HG03066 (cell line): Measurements from ENCODE around the gene SUSD5.

Experiments used
- ATAC-seq: cut with Tn5 transposase; IDR thresholded peaks from one replicate; pipeline ENCODE4 v1.9.1; 2021; ENCODE audit warnings: low read depth; ENCODE audit not compliant: unreplicated experiment

The SUSD5 gene

DNA sequence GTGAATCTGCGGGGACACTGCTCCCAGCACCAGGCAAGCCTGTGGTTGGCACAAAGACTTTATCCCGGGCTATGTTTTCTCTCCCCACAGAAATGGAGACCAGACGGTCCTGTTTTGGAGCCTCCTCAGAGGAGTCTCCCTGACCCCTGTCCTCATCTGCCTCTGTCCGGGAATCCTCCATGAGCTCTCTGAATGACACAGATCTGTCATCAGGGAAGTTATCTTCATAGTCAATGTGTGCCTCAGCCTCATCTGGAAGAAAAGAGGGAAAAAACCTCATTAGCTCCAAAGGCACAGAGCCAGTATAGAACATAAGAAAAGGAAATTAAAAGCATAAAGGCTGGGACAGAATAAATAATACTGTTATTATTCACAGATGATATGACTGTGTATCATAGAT, 64.8 kb downstream of the SUSD5 start:
- ATAC-seq, result no peak

DNA sequence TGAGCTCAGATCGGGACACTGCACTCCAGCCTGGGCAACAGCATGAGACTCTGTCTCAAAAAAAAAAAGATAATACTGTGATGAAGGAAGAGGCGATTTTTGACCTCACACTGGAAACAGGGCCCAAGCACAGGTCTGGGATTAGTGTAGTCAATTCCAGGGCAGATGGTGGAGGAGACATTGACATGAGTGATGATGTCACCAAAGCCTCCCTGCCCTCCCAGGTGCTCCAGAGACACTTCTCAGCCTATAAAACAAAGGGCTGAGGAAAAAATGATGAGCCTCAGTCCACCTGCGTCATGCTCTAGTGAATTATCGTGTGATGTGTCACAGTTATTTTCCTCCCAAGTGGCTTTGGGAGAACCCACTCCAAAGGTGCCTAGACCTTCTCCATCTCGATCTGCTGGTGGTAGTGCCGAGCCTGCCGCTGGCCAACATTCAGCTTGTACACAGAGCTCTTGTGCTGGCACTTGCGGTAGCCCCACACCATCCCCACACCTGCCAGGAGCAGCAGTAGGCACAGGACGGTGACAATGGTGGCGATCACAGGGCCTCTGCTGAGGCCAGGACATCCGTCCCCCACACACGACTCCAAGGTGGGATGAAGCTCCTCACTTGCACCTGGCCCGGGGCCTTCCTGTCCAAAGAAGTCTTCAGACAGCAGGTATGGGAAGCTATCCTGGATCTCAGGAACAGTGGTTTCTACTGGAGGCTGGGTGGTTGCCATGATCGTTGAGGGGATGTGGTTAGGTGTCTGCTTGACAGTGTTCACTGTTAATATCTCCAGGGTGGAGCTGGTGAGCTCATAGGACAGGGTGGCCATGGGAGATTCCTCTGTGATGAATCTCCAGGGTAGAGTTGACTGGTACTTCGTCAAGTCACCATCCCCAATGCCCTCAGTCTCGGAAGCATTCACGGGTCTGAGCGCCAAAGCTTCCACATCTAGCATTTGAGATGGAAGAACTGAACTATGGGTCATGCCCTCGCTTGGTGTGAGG, 65.9 kb downstream of the SUSD5 start:
- no peak for ATAC-seq

DNA sequence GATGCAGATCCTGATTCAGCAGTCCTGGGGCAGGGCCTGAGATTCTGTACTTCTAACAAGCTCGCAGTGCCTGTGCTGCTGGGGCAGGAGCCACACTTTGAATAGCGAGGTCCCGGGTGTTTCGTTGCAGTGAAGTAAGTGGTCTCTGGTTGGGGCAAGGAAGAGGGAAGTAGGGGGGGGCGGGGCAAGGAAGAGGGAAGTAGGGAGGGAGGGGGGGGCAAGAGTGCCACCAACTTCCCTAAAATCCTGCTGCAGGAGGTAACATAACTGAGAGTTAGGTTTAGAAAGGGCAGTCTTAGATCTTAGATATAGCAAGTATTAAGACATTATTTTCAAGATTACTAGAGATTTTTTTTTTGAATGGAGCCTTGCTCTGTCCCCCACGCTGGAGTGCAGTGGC, 69.3 kb downstream of the SUSD5 start:
- no peak for ATAC-seq

DNA sequence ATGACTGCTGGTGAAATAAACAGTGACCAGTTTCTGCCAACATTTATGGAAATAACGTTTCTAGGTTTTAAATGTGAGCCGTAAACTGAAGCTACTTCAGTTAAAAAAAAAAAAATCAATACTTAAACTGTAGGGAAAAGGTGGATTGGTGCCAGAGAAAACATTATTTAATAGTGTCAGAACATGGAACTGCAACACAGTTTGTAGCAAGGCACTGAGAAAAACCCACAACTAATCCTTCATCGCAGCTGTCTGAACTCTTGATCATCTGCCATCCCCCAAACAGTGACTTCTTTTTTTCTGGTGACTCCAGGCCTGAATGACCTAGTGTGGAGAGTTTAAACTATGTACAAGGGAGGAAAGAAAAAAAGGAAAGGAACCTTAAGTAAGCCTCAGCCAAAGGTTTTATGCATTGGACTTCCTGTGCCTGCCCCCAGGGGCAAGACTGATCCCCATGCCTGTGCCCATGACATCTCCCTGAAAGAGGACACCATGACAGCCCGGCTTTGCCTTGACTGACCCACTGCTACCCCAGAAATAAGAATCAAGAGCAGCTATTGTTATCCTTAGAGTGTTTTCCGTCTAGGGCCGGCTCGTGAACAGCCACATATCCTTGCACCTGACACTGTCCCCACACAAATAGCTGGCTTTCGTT, 71.7 kb downstream of the SUSD5 start:
- no peak for ATAC-seq

DNA sequence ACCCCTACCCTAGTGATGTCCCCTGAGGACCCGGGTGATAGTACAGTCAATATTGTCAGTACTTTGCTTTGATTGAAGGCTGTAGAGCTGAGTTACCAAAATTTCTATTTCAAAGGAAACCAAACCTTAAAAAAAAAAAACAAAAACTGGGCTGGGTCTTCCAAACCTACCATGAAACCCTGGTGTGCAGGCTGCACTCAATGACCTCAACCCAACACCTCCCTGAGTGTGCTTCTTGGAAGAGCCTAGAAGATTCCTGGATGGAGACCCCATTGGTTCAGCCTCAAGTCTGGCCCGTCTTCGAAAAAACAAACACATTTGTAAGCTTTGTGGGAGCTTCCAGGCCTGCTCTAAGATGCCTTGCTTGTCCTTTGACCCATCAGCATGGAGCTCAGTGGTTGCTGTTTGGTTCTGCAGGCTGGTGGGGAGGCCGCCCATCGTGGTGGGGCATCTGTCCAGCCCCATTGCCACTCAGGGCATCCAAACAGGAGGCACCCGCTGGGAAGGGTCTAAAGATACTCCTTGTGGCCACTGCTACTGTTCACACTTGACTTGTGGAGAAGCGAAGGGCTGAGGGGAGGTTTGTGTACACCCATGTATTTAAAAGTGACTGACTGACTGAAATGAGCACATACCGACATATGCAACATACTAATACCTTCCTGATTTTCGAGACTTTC, 72.6 kb downstream of the SUSD5 start:
- no peak for ATAC-seq

DNA sequence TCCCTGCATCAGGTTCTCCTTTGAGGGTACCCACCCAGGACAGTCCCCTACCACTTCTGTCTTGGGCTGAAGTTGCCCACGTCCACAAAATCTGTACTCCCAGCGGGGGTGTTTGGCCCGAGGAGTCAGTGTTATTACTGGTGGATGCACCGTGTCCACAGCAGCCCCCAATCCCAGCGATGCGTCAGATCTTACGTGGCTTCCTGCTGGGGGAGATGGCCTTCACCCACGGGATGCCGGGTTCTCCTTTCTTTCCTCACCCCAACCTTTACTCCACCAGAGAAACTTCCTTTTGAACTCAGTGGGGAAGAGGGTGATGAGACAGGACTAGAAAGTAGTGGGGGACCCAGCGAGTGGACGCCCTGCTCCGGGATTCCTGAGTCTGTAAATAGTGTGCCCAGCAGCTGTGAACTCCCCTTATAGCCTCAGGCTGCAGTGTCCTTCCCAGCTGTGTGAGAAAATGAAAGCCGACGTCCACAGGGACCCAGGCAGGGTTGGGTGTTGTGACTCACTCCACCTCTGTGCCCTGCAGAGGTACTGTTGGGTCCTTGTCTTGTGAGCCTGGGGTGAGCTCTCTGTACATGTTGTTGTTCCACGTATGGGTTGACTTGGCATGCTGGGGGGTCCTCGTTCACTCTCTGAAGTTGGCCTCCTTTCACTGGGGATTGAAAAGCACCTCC, 73.2 kb downstream of the SUSD5 start:
- ATAC-seq, result no peak

DNA sequence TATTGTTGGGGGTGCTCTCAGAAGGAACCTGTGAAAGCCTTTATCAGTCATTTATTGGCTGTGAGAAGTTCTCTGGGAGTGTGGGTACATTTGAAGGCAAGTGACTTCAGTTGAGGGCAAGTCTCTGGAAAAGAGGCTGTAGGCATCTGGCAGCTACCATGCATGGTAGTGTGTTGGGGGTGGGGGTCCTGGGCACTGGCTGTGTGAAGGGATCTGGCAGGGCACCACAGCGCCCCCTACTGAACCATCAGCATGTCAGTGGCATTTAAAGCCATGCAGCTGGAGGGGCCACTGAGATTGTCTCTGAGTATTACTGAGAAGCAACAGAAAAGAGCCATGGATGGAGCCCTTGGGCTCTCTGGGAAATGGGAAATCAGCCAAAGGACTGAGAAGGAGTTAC, 74.2 kb downstream of the SUSD5 start:
- ATAC-seq, result no peak

DNA sequence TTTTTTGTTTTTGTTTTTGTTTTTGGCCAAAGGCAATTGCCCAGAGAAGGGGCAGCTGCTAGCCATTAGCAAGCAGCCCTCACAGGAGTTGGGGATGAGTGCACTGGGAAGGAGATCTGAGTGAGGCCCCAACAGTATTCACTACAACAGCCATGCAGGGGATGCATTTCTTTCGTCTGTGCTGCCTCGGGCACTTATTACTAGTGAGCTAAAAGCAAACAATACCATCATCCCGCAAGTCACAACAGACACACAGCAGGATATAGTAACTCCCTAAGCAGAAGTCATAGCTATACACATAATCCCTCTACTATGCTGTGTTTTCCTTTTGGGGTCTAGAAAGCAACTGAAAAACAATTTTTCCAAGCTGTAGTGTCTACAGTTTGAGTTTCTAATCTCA, 77.6 kb downstream of the SUSD5 start:
- ATAC-seq, result no peak

DNA sequence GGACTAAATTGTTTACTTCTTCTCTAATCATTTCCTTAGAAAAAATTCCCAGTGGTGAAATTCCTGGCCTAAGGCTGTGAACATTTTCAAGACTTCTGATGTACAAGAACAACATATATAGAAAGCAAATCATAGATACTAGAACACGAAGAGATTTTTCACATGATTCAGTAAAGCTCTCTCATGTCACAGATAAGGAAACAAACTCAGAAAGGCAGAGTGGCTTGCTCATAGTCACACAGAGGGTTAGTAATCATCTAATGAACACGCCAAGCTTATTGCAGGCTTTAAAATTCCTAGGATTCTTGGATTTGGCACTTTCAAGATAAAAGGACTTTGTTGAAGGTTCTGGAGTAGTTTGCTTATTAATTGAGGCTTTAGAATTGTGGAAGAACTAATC, 78.6 kb downstream of the SUSD5 start:
- ATAC-seq, result no peak

DNA sequence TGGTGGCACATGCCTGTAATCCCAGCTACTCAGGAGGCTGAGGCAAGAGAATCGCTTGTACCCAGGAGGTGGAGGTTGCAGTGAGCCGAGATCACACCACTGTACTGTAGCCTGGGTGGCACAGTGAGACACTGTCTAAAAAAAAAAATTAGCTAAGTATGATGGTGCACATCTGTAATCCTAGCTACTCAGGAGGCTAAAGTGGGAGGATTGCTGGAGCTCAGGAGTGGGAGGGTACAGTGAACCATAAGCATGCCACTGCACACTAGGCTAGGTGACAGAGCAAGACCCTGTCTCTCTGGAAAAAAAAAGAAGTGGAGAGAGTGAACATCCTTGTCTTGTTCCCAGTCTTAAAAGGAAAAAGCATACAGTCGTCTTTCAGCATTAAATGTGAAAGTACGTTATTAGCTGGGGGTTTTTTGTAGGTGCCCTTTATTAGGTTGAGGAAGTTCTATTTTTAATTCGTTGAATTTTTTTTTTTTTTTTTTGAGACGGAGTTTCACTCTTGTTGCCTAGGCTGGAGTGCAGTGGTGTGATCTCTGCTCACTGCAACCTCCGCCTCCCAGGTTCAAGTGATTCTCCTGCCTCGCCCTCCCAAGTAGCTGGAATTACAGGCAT, 79.5 kb downstream of the SUSD5 start:
- ATAC-seq, result peak; percentile 74

DNA sequence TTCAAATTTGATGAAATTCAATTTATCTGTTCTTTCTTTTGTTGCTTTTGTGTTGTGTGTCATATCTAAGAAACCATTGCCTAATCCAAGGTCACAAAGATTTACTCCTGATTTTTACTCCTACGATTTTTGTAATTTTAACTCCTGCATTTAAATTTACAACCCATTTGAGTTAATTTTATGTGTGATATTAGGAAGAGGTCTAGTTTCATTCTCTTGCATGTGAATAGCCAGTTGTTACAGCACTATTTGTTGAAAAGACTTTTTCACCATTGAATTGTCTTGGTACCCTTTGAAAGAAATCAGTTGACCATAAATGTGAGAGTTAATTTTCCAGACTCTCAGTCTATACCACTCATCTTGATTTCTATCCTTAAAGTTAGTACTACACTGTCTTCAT, 80.9 kb downstream of the SUSD5 start:
- ATAC-seq, result no peak

DNA sequence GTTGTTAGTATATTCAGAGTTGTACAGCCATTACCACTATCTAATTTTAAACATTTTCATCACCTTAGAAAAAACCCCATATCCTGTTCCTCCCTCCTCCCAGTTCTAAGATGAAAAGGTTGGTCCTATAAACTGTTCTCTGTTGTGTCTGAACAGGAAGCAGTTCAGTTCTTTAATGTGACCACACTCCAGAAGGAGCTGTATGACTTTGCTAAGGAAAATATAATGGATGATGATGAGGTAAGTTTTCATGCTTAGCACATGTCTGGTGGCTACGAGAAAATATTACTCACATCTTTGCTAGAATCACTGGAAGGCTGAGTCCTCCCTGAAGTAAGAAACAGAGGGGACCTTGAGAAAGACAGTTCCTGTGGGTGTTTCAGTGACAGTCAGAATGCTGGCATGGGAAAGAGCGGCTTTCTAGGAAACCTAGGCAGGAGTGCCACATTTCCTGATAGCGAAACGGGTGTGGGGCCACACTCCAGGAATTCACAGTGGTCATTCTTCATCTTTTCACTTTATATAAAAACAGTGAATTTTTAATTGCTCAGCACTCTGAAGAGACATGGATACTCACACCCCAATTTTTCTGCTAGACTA, 84.5 kb downstream of the SUSD5 start:
- ATAC-seq, result no peak

DNA sequence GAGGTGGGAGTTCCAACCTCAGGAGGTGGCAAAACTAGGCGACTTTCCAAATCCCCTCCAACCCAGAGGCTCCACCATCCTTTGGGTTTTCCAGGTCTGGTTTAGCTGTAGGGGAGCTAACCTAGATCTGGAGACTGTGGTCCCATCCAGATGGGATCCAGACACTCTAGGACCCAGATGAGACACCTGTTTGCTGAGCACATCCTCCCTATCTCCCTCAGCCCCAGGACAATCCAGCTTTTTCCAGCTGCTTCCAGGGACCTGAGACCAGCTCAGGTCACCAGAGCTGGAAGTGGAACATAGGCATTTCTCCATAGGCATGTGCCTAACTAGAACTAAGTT, 86.6 kb downstream of the SUSD5 start:
- no peak for ATAC-seq

DNA sequence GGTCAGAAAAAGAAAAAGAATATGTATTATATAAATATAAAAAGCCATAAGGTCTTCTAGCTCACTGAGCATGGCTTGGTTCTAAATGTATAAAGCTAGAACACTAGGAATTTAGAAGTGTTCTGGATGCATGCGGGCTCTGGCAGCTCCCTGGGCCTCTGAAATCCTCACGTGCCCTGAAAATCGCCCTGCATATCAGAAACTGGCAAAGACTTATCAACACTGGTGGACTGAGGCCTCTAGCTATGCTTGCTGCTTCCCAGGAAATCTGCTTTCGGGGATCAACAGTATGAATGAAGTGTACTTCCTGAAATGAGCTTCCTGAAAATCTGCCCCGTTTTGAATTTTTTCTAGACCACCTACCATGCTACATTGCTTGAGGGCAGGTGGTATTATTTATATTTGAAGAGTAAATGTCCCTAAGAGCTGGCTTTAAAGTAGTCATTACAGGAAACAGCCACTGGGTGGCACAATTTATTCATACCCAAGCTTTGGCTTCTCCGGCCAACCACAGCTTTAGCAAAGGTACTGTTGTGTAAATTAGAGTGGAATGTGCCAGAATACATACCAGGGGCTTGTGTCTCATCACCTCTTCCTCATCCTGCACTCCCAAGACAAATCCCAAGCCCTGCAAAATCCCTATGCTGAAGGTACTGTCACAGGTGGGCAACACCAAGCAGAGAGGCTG, 87.1 kb downstream of the SUSD5 start:
- peak; percentile 77 for ATAC-seq

DNA sequence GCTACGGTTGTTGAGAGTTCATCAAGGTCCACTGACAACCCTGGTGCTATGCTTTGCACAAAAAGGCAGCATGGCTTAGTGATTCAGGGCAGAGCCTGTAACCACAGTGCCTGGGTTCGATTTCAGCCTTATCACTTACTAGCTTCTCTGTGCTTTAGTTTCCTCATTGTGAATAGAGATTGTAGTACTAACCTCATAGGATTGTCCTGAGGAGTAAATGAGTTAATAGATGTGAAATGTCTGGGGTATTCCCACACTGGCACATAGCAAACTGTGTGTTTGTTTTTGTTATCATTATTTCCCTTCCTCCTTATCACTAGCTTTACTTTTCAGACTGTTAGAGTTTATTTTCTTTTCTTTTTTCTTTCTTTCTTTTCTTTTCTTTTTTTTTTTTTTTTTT, 88.5 kb downstream of the SUSD5 start:
- no peak for ATAC-seq

DNA sequence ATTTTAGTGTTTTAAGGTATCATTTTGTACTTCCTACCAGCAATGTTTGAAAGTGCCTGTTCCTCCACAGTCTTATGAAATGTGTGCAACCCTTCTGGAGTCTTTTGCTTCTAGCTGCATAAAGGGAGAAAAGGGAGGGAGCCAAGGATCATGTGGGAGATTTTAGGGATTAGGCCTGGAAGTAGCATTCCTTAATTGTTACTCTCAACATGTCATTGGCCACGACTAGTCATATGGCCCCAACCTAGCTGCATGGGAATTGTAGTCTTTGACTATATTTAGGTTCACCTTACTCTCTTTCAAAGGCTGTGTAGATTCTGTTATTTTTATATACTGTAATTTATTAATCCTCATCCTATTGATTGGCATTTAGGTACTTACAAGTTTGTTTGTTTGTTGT, 89.9 kb downstream of the SUSD5 start:
- ATAC-seq, result no peak

DNA sequence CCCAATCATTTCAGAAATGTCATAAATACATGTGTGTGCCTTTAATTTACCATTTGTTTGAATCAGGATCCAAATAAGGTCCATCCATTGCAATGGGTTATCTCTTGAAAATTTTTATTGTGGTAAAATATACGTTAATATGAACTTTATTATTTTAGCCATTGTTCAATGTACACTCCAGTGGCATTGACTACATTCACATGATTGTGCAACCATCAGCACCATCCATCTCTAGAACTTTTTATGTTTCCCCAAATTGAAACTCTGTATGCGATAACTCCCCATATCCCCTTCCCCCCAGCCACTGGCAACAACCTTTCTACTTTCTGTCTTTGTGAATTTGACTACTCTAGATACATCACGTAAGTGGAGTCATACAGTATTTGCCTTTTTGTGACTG, 92.8 kb downstream of the SUSD5 start:
- ATAC-seq, result no peak

DNA sequence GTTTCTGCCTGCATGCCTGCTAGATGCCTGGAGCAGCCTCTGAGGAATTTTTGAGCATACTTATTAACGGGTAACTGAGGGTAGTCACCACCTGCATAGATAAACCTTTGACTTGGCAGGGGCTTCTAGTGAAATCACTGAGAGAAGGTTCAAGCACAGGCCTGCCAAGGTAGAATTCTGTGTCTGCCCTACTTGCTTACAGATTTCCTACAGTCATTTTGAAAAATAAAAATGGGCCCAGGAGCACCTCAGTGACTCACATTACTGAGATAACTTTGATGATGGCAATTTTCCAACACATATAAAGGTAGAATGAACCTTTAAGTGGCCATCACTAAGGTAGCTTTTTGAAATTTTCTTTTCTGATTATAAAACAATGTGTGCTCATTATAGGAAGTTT, 94.0 kb downstream of the SUSD5 start:
- ATAC-seq, result no peak

DNA sequence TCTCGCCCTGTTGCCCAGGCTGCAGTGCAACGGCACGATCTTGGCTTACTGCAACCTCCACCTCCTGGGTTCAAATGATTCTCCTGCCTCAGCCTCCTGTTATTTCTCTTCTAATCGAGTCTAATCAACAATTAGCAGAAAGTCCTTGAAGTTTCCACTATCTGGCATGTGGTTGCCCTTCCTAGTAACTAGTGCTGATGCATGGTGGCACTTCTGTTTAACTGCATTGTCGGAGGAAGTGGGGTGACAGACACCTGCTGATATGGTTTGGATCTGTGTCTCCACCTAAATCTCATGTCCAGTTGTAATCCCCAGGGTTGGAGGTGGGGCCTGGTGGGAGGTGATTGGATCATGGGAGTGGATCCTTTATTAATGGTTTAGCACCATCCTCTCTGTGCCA, 95.6 kb downstream of the SUSD5 start:
- no peak for ATAC-seq

DNA sequence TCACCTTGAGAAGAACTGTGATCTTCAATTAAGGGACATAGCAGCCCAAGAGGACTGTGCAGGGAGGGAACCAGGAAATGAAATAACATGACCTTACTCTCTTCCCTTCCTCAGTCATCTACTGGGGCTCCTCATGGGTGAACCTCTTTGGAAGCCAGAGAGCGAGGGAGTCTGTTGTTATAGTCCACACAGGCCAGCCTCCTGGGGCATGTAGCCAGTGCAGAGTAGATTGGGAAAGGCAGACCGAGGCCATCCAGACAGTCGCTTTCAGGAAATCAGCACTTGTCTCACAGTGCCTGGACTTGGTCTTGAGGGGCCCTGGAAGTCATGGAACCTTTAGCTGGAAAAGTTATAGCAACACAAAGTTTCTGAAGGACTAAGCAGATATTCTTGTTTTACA, 98.7 kb downstream of the SUSD5 start:
- no peak for ATAC-seq
